Ishikawa (cell line): ENCODE results near the gene ZNF440.

Source experiments
- CREB1 ChIP-seq: IDR thresholded peaks from 2 replicates; pipeline ENCODE4 v1.6.1; 2012; ENCODE audit warnings: low read depth
- EP300 ChIP-seq: IDR thresholded peaks from 2 replicates; pipeline ENCODE4 v1.6.1; 2012; ENCODE audit warnings: borderline replicate concordance
- FOXM1 ChIP-seq: IDR thresholded peaks from 2 replicates; pipeline ENCODE4 v1.6.1; 2012; ENCODE audit warnings: low read depth, borderline replicate concordance
- MAX ChIP-seq: IDR thresholded peaks from 2 replicates; pipeline ENCODE4 v1.6.1; 2012
- RAD21 ChIP-seq: IDR thresholded peaks from 2 replicates; pipeline ENCODE4 v1.6.1; 2012; ENCODE audit warnings: low read depth
- REST ChIP-seq: IDR thresholded peaks from 2 replicates; pipeline ENCODE4 v1.6.1; 2012; ENCODE audit warnings: low read depth, mild to moderate bottlenecking
- TAF1 ChIP-seq: IDR thresholded peaks from 2 replicates; pipeline ENCODE4 v1.6.1; 2012; ENCODE audit warnings: low read depth, mild to moderate bottlenecking
- YY1 ChIP-seq: IDR thresholded peaks from 2 replicates; pipeline ENCODE4 v1.6.1; 2012; ENCODE audit warnings: low read depth
- TF ChIP-seq, protein P1 (sequence below): IDR thresholded peaks from 2 replicates; pipeline ENCODE4 v1.6.1; 2012

DNA sequence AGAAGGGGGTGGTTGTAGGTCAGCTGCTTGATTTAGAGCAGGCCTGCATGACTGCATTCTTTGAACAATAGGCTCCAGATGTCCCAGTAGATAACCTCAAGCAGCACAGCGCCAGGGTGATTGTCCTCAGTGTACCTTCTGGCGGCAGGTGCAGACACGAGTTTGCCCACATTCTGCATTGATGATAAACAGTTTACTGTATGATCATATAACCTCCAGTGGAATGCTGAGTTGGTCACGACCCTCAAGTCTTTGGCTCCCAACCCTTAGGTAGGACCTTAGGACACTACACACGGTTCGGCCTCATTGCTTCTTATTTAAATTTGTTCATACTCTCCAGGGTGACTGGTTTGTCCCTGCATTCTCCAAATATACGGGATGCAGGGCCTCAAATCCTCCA lies 46.6 kb downstream of the ZNF440 start:
- TF ChIP-seq RAD21 = no peak
- no peak for TF ChIP-seq REST
- no peak for TF ChIP-seq YY1
- TF ChIP-seq CREB1 = no peak
- no peak for TF ChIP-seq FOXM1
- TF ChIP-seq TAF1 = no peak
- TF ChIP-seq MAX = no peak
- no peak for TF ChIP-seq EP300
- TF ChIP-seq, protein P1, sequence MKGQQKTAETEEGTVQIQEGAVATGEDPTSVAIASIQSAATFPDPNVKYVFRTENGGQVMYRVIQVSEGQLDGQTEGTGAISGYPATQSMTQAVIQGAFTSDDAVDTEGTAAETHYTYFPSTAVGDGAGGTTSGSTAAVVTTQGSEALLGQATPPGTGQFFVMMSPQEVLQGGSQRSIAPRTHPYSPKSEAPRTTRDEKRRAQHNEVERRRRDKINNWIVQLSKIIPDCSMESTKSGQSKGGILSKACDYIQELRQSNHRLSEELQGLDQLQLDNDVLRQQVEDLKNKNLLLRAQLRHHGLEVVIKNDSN = no peak
